NCI-H146 (cell line): ENCODE results near the gene TMPRSS6.
A peak's percentile ranks its signal among the peaks of the same experiment; 100 is the strongest.

Source experiments
- DNase-seq: peaks from one replicate; lab custom pipeline; 2025; lab: John Stamatoyannopoulos, UW

TMPRSS6 gene

GRCh38 chr22:37115032-37115431 is 5.5 kb upstream of the TMPRSS6 start:
- DNase-seq: no peak

GRCh38 chr22:37113757-37114156 is 4.2 kb upstream of the TMPRSS6 start:
- DNase-seq: no peak

- DNase-seq: peak; percentile 8
These were observed 2.7 kb upstream of the TMPRSS6 start for GRCh38 chr22:37112084-37112728.

GRCh38 chr22:37111156-37111717 is 1.7 kb upstream of the TMPRSS6 start:
- DNase-seq: no peak

- no peak for DNase-seq
These were observed 1.5 kb downstream of the TMPRSS6 start for GRCh38 chr22:37107816-37108621.

GRCh38 chr22:37105990-37106389 is 3.5 kb downstream of the TMPRSS6 start:
- no peak for DNase-seq

- no peak for DNase-seq
These were observed 4.4 kb downstream of the TMPRSS6 start for GRCh38 chr22:37105154-37105553.

GRCh38 chr22:37103656-37104452 is 5.7 kb downstream of the TMPRSS6 start:
- DNase-seq: no peak

GRCh38 chr22:37103151-37103550 is 6.4 kb downstream of the TMPRSS6 start:
- DNase-seq: no peak

GRCh38 chr22:37101311-37102066 is 8.0 kb downstream of the TMPRSS6 start:
- no peak for DNase-seq

GRCh38 chr22:37100589-37101127 is 8.9 kb downstream of the TMPRSS6 start:
- DNase-seq: no peak

GRCh38 chr22:37098976-37099591 is 10.4 kb downstream of the TMPRSS6 start:
- DNase-seq: no peak

GRCh38 chr22:37097346-37097745 is 12.2 kb downstream of the TMPRSS6 start:
- no peak for DNase-seq

- DNase-seq: no peak
These were observed 14.4 kb downstream of the TMPRSS6 start for GRCh38 chr22:37095113-37095512.

- no peak for DNase-seq
These were observed 15.3 kb downstream of the TMPRSS6 start for GRCh38 chr22:37094239-37094638.

- no peak for DNase-seq
These were observed 16.5 kb downstream of the TMPRSS6 start for GRCh38 chr22:37092997-37093396.

GRCh38 chr22:37091994-37092393 is 17.5 kb downstream of the TMPRSS6 start:
- no peak for DNase-seq

GRCh38 chr22:37090920-37091695 is 18.4 kb downstream of the TMPRSS6 start:
- no peak for DNase-seq

- DNase-seq: no peak
These were observed 20.1 kb downstream of the TMPRSS6 start for GRCh38 chr22:37089434-37089833.

GRCh38 chr22:37088750-37089408 is 20.6 kb downstream of the TMPRSS6 start:
- DNase-seq: no peak
